GM12878 (cell line): ENCODE results near the gene MRPS27. TPM values are rescaled to one million over a fixed set of nuclear protein-coding genes. Genes with fewer than 3 reads are reported as not detected.

ENCODE experiments used
- ATAC-seq: fragments of 200-7000 bp; cut with Tn5 transposase; 3 replicates; pipeline ENCODE4 v1.9.1; 2020; ENCODE audit warnings: mild to moderate bottlenecking, moderate library complexity
- BruUV-seq: library from RNA; stranded (reverse); fragments of 400-500 nt; replicated peaks from 2 replicates; lab custom pipeline; 2021; lab: Mats Ljungman, UMichigan
- CTCF ChIA-PET: fragments of 300-600 bp; sonication (Branson Sonifier 250); formaldehyde crosslinking; extraction: SDS; loops from one replicate; lab custom pipeline; 2021; ENCODE audit warnings: inconsistent platforms; lab: Yijun Ruan, JAX
- POLR2A ChIA-PET: fragments of 350-600 bp; formaldehyde crosslinking; extraction: SDS; loops from one replicate; lab custom pipeline; 2021; ENCODE audit warnings: inconsistent platforms; lab: Charles Lee
- RAD21 ChIA-PET: fragments of 300-600 bp; sonication (Branson Sonifier 250); formaldehyde crosslinking; loops from one replicate; lab custom pipeline; 2023; ENCODE audit warnings: antibody characterized with exemption; ENCODE audit not compliant: unreplicated experiment; lab: Charles Lee
- SMC1A ChIA-PET: fragments of 300-600 bp; sonication (Branson Sonifier 250); formaldehyde crosslinking; loops from one replicate; lab custom pipeline; 2023; ENCODE audit not compliant: unreplicated experiment, uncharacterized antibody; lab: Charles Lee
- DNase-seq: peaks from one replicate; pipeline ENCODE4 v3.0.0-alpha.2; 2011; ENCODE audit warnings: low read depth, low spot score
- FAIRE-seq: peaks from 3 replicates; lab custom pipeline; 2011; peaks lifted over from hg19 to GRCh38; lab: Jason Lieb, UNC
- H2AFZ ChIP-seq: 2 replicates; pipeline ENCODE4 v1.6.0; 2011; ENCODE audit warnings: low read depth, low read length, control low read depth; ENCODE audit not compliant: control insufficient read depth
- H3K27ac ChIP-seq: 2 replicates; pipeline ENCODE4 v1.5.1; 2011; ENCODE audit warnings: control low read depth; ENCODE audit not compliant: control insufficient read depth, insufficient read depth
- H3K27me3 ChIP-seq, 2 experiments: replicated peaks in 1 of 2; 2 replicates each; pipeline versions ENCODE4 v1.6.0 to v1.6.1; 2011; ENCODE audit warnings: low read length in 1 of 2; ENCODE audit not compliant: control insufficient read depth in 2 of 2, insufficient read depth in 2 of 2
- H3K36me3 ChIP-seq, 2 experiments: 2 replicates each; pipeline ENCODE4 v1.5.1; 2011; ENCODE audit warnings: low read length in 1 of 2; ENCODE audit not compliant: control insufficient read depth in 2 of 2, insufficient read depth in 2 of 2
- H3K4me1 ChIP-seq: 2 replicates; pipeline ENCODE4 v1.6.1; 2011; ENCODE audit warnings: mild to moderate bottlenecking, low read length, moderate library complexity, mixed read lengths; ENCODE audit not compliant: control insufficient read depth, insufficient read depth
- H3K4me2 ChIP-seq: 2 replicates; pipeline ENCODE4 v1.6.0; 2011; ENCODE audit warnings: control low read depth; ENCODE audit not compliant: control insufficient read depth, insufficient read depth
- H3K4me3 ChIP-seq: fragments of 200-600 bp; sonication (generic); 2 replicates; pipeline ENCODE4 v1.5.1; 2016
- H3K79me2 ChIP-seq: 2 replicates; pipeline ENCODE4 v1.6.0; 2011; ENCODE audit warnings: low read length; ENCODE audit not compliant: control insufficient read depth, insufficient read depth
- H3K9ac ChIP-seq: 2 replicates; pipeline ENCODE4 v1.8.0; 2011; ENCODE audit warnings: low read length, control low read depth, mixed read lengths; ENCODE audit not compliant: control insufficient read depth, insufficient read depth
- H3K9me3 ChIP-seq: replicated peaks from 3 replicates; pipeline ENCODE4 v1.5.1; 2011; ENCODE audit warnings: mild to moderate bottlenecking, low read length; ENCODE audit not compliant: control insufficient read depth, insufficient read depth
- H4K20me1 ChIP-seq: 2 replicates; pipeline ENCODE4 v1.6.0; 2011; ENCODE audit not compliant: control insufficient read depth, insufficient read depth
- CEBPZ ChIP-seq: fragments of 150-350 bp; IDR thresholded peaks from 2 replicates; pipeline ENCODE4 v1.6.1; 2016; ENCODE audit warnings: low read depth, low read length
- SMAD5 ChIP-seq: IDR thresholded peaks from 2 replicates; pipeline ENCODE4 v1.6.1; 2016; ENCODE audit warnings: antibody characterized with exemption, low read depth
- ZBTB40 ChIP-seq: fragments of 450-650 bp; IDR thresholded peaks from 2 replicates; pipeline ENCODE4 v1.6.1; 2016; ENCODE audit warnings: mild to moderate bottlenecking, moderate library complexity, borderline replicate concordance
- WGBS: methylation state at CpG from one replicate; pipeline ENCODE4 v1.1.6; 2016; ENCODE audit warnings: low lambda C conversion rate; ENCODE audit not compliant: insufficient replicate concordance, insufficient coverage; ENCODE audit errors: missing lambda C conversion rate; 5-methylcytosine and 5-hydroxymethylcytosine counted together
- in situ Hi-C: fragments of 300-500 bp; cut with MboI; formaldehyde crosslinking; loops from 9 replicates; pipeline ENCODE4 v1.14.3; 2018; ENCODE audit warnings: mixed read lengths
- intact Hi-C: fragments of 100-400 bp; cut with micrococcal nuclease; formaldehyde crosslinking; loops from one replicate; pipeline ENCODE4 v1.14.2; 2022; ENCODE audit not compliant: unreplicated experiment
- polyA plus RNA-seq, 11 experiments: library from polyadenylated mRNA; depleted of rRNA in 4 of 11; unstranded in 6 of 11; stranded (reverse) in 5 of 11; fragments of >200 nt; fragmentation: Nextera tagmentation in 4 of 11; fragmentation: Illumina TruSeq in 1 of 11; extraction: Ambion mirVana in 4 of 11; extraction: Trizol in 1 of 11; gene quantifications; 1 replicate in 1 of 11; 2 replicates in 10 of 11; pipeline versions ENCODE4 v1.2.1 to v1.2.3, GENCODE V29; 2011 to 2016; ENCODE audit warnings: inconsistent platforms in 2 of 11, missing spikeins in 2 of 11, low read depth in 1 of 11
- total RNA-seq, 4 experiments: library from RNA; depleted of rRNA in 3 of 4; stranded (reverse); fragments of >200 nt in 3 of 4; fragmentation: Illumina TruSeq in 1 of 4; extraction: Trizol in 1 of 4; gene quantifications; 2 replicates each; pipeline versions ENCODE4 v1.2.1 to v1.2.3, GENCODE V29; 2013 to 2021

MRPS27 gene
- total and polyA plus RNA-seq, 10 of the 15 experiments (the other 5 are each of a cell fraction or from before 2014, with no cell fraction given): 61.0 to 128 (median 93.0) TPM

- no peak for TF ChIP-seq CEBPZ
- no peak for TF ChIP-seq SMAD5
Observed at GRCh38 chr5:72224946-72225463, 95.0 kb downstream of the MRPS27 start (continued).

GRCh38 chr5:72223371-72223770 is 96.7 kb downstream of the MRPS27 start:
- ChIA-PET CTCF (interaction anchor here (0.6 to 2.4 kb wide), 3 partner anchors 21 to 85 kb away, joined by 3 to 9 read pairs (median 3); no protein-coding TSS in a partner anchor), SMC1A (interaction anchor here (1.0 to 1.7 kb wide), 3 partner anchors 10 to 143 kb away, joined by 3 to 4 read pairs (median 3); no protein-coding TSS in a partner anchor), POLR2A (no interaction called here), RAD21 (no interaction called here)
- TF ChIP-seq ZBTB40: no peak
- Histone ChIP-seq H3K79me2 (no peaks in the 10 kb centered on the region), H2AFZ (no peak overlapping the region), H3K4me3 (no peak overlapping the region), H3K4me2 (no peak overlapping the region), H4K20me1 (no peaks in the 10 kb centered on the region), H3K9me3 (no peaks in the 10 kb centered on the region), H3K27me3 (no peaks in the 10 kb centered on the region), H3K36me3 (peaks cover 23 to 61% of the 10 kb centered on the region in 2 experiments), H3K9ac (no peak overlapping the region), H3K4me1 (no peaks in the 10 kb centered on the region), H3K27ac (no peak overlapping the region)
- 75% methylated on average over 4 of the region's 4 CpGs for WGBS
- no peak for FAIRE-seq
- no TSS peak for BruUV-seq
- no peak for ATAC-seq
- intact Hi-C loops (no loop called here), in situ Hi-C loops (no loop called here)
- no peak for DNase-seq
